ENCODE data around the gene RNASEH2A. TPM values are rescaled to one million over a fixed set of nuclear protein-coding genes. Genes with fewer than 3 reads are reported as not detected.
A peak's percentile ranks its signal among the peaks of the same experiment; 100 is the strongest.

Gene RNASEH2A
- polyA plus RNA-seq, 1 of the 3 experiments (the other 2 are of a cell fraction), result 48.1 TPM

DNA sequence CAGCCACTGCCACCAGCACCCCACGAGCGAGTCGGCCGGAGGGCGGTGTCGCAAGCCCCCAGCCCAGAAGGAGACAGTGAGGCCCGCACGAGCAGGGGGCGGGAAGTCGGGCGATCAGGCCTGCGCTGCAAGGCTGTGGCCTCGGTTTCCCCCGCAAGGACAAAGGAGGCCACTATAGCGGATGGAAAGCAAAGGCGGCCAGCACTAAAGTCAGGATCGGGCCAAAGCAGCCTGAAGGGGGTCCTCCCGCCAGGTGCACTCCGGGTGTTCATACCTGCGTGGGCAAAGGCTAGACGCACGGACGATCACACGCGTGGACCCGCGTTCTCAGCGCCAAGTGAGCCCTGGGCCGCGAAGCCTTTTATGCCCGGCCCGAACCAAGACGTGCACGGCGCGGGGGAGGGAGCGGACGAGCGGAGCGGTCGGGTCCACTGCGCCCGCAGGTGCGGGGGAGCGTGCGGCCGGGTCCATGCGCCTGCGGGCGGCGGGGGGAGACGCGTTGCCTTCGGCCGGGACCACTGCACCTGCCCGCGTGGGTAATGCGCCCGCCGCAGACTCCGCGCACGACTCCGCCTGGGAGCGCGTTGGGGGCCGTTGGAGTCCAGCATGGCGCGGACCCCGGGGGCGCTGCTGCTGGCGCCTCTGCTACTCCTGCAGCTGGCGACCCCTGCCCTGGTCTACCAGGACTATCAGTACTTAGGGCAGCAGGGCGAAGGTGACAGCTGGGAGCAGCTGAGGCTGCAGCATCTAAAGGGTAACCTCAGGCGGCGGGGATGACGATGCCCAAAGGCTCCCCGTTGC is 4.7 kb upstream of the RNASEH2A start, which contains the start of the genes PRDX2 and THSD8:
Gene PRDX2, minus strand, starts transcription at position 335 of the 801 bp plus-strand sequence. CDS start 539 bp downstream, outside the sequence.
Gene THSD8, plus strand, starts transcription at position 604 of the 801 bp plus-strand sequence. Its CDS starts 3 bp downstream, at position 607.
- peak; percentile 94 for DNase-seq
- Histone ChIP-seq H4K20me1 (ENCODE audit: insufficient read depth) (no peaks in the 10 kb centered on the region), H3K9me3 (no peaks in the 10 kb centered on the region), H3K27me3 (ENCODE audit: insufficient read depth) (no peaks in the 10 kb centered on the region), H2AFZ (ENCODE audit: low read depth) (peak within 1 kb of the TSS; percentile 98), H3K4me1 (ENCODE audit: control insufficient read depth in 1 of 2, insufficient read depth in 2 of 2, low read depth in 1 of 2, low read length in 1 of 2) (peaks cover 4 to 21% of the 10 kb centered on the region in 2 experiments; a peak in 1 of 4 replicates), H3K79me2 (ENCODE audit: insufficient read depth) (peaks cover 12% of the 10 kb centered on the region), H3K9me2 (no peaks in the 10 kb centered on the region), H3K9ac (peak within 1 kb of the TSS; percentile 80), H3K4me2 (peak within 1 kb of the TSS; percentile 100), H3K27ac (ENCODE audit: low read depth in 2 of 2, low read length in 1 of 2) (peak within 1 kb of the TSS in 1 of 2 experiments; percentile 74; a peak in 2 of 4 replicates), H3K4me3 (ENCODE audit: low read depth in 2 of 2, low read length in 1 of 2) (peak within 1 kb of the TSS; percentile 74 to 95), H3K36me3 (replicated peaks in 1 of 2; ENCODE audit: control insufficient read depth in 1 of 2, insufficient read depth in 2 of 2, low read length in 1 of 2) (peaks cover 4 to 8% of the 10 kb centered on the region in 2 experiments), H3F3A (replicated peaks; ENCODE audit: insufficient read depth) (peaks cover 17% of the 10 kb centered on the region)
- ChIA-PET CTCF (interaction anchor here (0.7 to 17.1 kb wide), 10 partner anchors 9 to 64 kb away, joined by 3 to 447 read pairs (median 8); partner anchors contain the start of genes HOOK2 and JUNB), POLR2A (interaction anchor here (0.8 to 2.6 kb wide), 3 partner anchors 9 to 35 kb away, joined by 3 to 20 read pairs (median 3); partner anchors contain the start of gene JUNB)
- TF ChIP-seq, protein P1, sequence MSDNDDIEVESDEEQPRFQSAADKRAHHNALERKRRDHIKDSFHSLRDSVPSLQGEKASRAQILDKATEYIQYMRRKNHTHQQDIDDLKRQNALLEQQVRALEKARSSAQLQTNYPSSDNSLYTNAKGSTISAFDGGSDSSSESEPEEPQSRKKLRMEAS (IDR thresholded peaks at IDR 0.05; ENCODE audit: low read depth), result no peak; the same call in 1 of the 2 replicates
- TF ChIP-seq CHD2 (IDR thresholded peaks at IDR 0.05; ENCODE audit: low read length, partially characterized antibody), result peak; percentile 39
- TF ChIP-seq, protein P2, sequence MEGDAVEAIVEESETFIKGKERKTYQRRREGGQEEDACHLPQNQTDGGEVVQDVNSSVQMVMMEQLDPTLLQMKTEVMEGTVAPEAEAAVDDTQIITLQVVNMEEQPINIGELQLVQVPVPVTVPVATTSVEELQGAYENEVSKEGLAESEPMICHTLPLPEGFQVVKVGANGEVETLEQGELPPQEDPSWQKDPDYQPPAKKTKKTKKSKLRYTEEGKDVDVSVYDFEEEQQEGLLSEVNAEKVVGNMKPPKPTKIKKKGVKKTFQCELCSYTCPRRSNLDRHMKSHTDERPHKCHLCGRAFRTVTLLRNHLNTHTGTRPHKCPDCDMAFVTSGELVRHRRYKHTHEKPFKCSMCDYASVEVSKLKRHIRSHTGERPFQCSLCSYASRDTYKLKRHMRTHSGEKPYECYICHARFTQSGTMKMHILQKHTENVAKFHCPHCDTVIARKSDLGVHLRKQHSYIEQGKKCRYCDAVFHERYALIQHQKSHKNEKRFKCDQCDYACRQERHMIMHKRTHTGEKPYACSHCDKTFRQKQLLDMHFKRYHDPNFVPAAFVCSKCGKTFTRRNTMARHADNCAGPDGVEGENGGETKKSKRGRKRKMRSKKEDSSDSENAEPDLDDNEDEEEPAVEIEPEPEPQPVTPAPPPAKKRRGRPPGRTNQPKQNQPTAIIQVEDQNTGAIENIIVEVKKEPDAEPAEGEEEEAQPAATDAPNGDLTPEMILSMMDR (IDR thresholded peaks at IDR 0.05), result no peak; the same call in 1 of the 2 replicates
- TF ChIP-seq, protein P3, sequence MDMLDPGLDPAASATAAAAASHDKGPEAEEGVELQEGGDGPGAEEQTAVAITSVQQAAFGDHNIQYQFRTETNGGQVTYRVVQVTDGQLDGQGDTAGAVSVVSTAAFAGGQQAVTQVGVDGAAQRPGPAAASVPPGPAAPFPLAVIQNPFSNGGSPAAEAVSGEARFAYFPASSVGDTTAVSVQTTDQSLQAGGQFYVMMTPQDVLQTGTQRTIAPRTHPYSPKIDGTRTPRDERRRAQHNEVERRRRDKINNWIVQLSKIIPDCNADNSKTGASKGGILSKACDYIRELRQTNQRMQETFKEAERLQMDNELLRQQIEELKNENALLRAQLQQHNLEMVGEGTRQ (IDR thresholded peaks at IDR 0.05; ENCODE audit: borderline replicate concordance, low read depth, low read length), result no peak
- TF ChIP-seq SIN3A (IDR thresholded peaks at IDR 0.05; ENCODE audit: borderline replicate concordance, low read depth, low read length), result peak; percentile 28; the same call in 1 of the 2 replicates
- peak; percentile 97 for TF ChIP-seq POLR2AphosphoS5 (IDR thresholded peaks at IDR 0.05; ENCODE audit: low read depth, low read length)
- TF ChIP-seq TCF12 (IDR thresholded peaks at IDR 0.05), result no peak
- TF ChIP-seq EP300 (IDR thresholded peaks at IDR 0.05; ENCODE audit: borderline replicate concordance in 1 of 2, low read depth in 1 of 2, low read length in 1 of 2), result peak in 1 of 2 experiments; percentile 47; a peak in 1 of 4 replicates
- peak; percentile 74; the same call in 1 of the 2 replicates for TF ChIP-seq TAF1 (IDR thresholded peaks at IDR 0.05; ENCODE audit: borderline replicate concordance, low read depth, low read length)
- TF ChIP-seq MXI1 (IDR thresholded peaks at IDR 0.05; ENCODE audit: low read depth, low read length), result peak; percentile 16
- 19% methylated on average over 26 of the region's 78 CpGs for WGBS (ENCODE audit: low lambda C conversion rate)

Measured in SK-N-SH (cell line).